Large intestine (tissue), 3 donors: ENCODE measurements around the gene ABCC1. TPM values are rescaled to one million over a fixed set of nuclear protein-coding genes. Genes with fewer than 3 reads are reported as not detected.
"Not testable (repeated sequence)": the region's sequence is repeated elsewhere in the genome, so short reads cannot be mapped to it uniquely, and the experiment has no call there.

ENCODE experiments used
- DNase-seq, 2 donors: peaks; one replicate each; pipeline versions ENCODE4 v3.0.0 to v3.0.0-alpha.2; 2013
- H3K27ac ChIP-seq: one replicate; pipeline ENCODE4 v1.5.1; 2013; ENCODE audit warnings: low read length
- H3K27me3 ChIP-seq: 2 replicates; pipeline ENCODE4 v1.6.1; 2013; ENCODE audit warnings: low read length; ENCODE audit not compliant: control insufficient read depth, insufficient read depth
- H3K36me3 ChIP-seq: 2 replicates; pipeline ENCODE4 v1.6.1; 2013; ENCODE audit warnings: low read length; ENCODE audit not compliant: control insufficient read depth, insufficient read depth
- H3K4me1 ChIP-seq: one replicate; pipeline ENCODE4 v1.6.1; 2013; ENCODE audit warnings: low read length; ENCODE audit not compliant: control insufficient read depth, insufficient read depth
- H3K4me3 ChIP-seq: one replicate; pipeline ENCODE4 v1.5.1; 2013; ENCODE audit warnings: low read length
- H3K9me3 ChIP-seq: one replicate; pipeline ENCODE4 v1.6.1; 2013; ENCODE audit warnings: mild to moderate bottlenecking, low read depth, low read length, moderate library complexity; ENCODE audit not compliant: control insufficient read depth
- WGBS: methylation state at CpG from one replicate; pipeline ENCODE4 v1.1.5; 2013; ENCODE audit warnings: low lambda C conversion rate; ENCODE audit not compliant: insufficient coverage; 5-methylcytosine and 5-hydroxymethylcytosine counted together
- polyA plus RNA-seq: library from polyadenylated mRNA; unstranded; fragments of 120-200 nt; gene quantifications from one replicate; pipeline ENCODE4 v1.2.1, GENCODE V29; 2013

The ABCC1 gene
- polyA plus RNA-seq, 1 donor = 10.6 TPM

DNA sequence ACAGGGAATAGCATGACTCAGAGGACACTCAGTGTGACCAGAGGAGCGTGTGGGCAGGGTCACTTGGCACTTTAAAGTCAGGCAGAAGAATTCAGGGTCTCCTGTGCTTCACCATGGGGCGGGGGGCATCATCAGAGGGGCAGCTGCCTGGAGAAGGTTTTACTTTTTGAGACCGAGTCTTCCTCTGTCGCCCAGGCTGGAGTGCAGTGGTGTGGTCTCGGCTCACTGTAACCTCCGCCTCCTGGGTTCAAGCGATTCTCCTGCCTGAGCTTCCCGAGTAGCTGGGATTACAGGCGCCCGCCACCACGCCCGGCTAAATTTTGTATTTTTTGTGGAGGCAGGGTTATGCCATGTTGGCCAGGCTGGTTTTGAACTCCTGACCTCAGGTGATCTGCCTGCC lies 241.6 kb downstream of the ABCC1 start:
- H3K9me3 ChIP-seq, H3K4me3 ChIP-seq, H3K27me3 ChIP-seq, H3K4me1 ChIP-seq, DNase-seq, H3K27ac ChIP-seq: not testable (repeated sequence)
- WGBS = no CpG with 5 or more reads among the region's 12 CpGs
- H3K36me3 ChIP-seq = peaks cover 58% of the 10 kb centered on the region

DNA sequence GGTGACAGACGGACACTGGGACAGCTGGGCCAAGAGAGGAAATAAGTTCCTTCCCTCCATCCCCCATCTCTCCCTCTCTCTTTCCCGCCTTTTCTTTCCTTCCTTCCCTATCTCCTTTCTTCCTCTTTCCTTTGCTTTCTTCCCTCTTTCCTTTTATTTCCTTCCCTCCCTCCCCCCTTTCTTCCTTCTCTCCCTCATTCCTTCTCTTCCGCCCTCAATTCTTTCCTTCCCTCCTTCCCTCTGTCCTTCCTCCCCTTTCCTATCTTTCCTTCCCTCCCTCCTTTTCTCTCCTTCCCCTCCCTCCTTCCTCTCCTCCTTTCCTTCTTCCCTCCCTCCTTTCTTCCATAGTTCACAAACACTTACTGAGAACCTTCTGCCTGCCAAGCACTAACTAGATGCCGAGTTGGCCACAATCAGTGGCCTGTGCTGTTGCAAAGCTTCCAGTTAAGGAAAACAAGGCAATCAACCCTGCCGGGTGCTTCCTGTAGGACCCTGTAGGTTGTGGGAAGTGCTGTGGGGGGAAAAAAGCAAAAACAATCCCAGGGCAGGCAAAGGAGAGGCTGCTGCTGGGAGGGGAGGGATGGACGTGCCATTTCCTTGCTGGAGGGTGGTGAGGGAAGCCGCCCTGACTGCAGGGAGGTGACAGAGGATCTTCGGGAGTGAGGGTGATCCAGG lies 242.2 kb downstream of the ABCC1 start:
- WGBS = 82% methylated on average over 3 of the region's 8 CpGs
- no peak for DNase-seq
- peaks cover 56% of the 10 kb centered on the region for H3K36me3 ChIP-seq

More for the DNA sequence above, 242.2 kb downstream of the ABCC1 start:
- no peaks in the 10 kb centered on the region for H3K27me3 ChIP-seq
- no peak overlapping the region for H3K27ac ChIP-seq
- H3K4me1 ChIP-seq = no peaks in the 10 kb centered on the region
- no peaks in the 10 kb centered on the region for H3K9me3 ChIP-seq
- no peak overlapping the region for H3K4me3 ChIP-seq

Other genes starting within 250 kb of the ABCC1 start
- gene MYH11, start 92.6 kb upstream of the ABCC1 start, polyA plus RNA-seq = 401 TPM
- gene CEP20, start 61.0 kb upstream of the ABCC1 start, polyA plus RNA-seq = 26.7 TPM